Measurements from ENCODE around the gene ABHD12. TPM values are rescaled to one million over a fixed set of nuclear protein-coding genes. Genes with fewer than 3 reads are reported as not detected.

ABHD12 gene
- total RNA-seq, 1 donor from 2014 or later = 58.0 TPM

- no peak for TF ChIP-seq CTCF (IDR thresholded peaks at IDR 0.05; ENCODE audit: unreplicated experiment)
- Mint-ChIP-seq H3K36me3 (peaks cover 28% of the 10 kb centered on the region), H3K4me3 (no peak overlapping the region), H3K27me3 (ENCODE audit: low read depth) (no peaks in the 10 kb centered on the region), H3K9me3 (no peaks in the 10 kb centered on the region), H3K27ac (no peak overlapping the region), H3K4me1 (peaks cover 1% of the 10 kb centered on the region)
- no peak for DNase-seq (ENCODE audit: low spot score in 2 of 2, unreplicated experiment in 2 of 2)
These were observed 134.3 kb downstream of the ABHD12 start for GRCh38 chr20:25256226-25256859.

GRCh38 chr20:25254986-25255680 is 135.5 kb downstream of the ABHD12 start:
- peaks cover 11% of the 10 kb centered on the region for H3K4me1 Mint-ChIP-seq
- H3K27ac Mint-ChIP-seq = no peak overlapping the region
- H3K9me3 Mint-ChIP-seq = no peaks in the 10 kb centered on the region
- peaks cover 15% of the 10 kb centered on the region for H3K36me3 Mint-ChIP-seq
- no peak for DNase-seq (ENCODE audit: low spot score in 2 of 2, unreplicated experiment in 2 of 2)
- H3K27me3 Mint-ChIP-seq (ENCODE audit: low read depth) = no peaks in the 10 kb centered on the region
- H3K4me3 Mint-ChIP-seq = no peak overlapping the region
- TF ChIP-seq CTCF (IDR thresholded peaks at IDR 0.05; ENCODE audit: unreplicated experiment) = no peak

GRCh38 chr20:25254571-25254970 is 136.1 kb downstream of the ABHD12 start:
- Mint-ChIP-seq H3K4me3 (no peak overlapping the region), H3K4me1 (peaks cover 14% of the 10 kb centered on the region), H3K27me3 (ENCODE audit: low read depth) (no peaks in the 10 kb centered on the region), H3K36me3 (peaks cover 10% of the 10 kb centered on the region), H3K27ac (no peak overlapping the region), H3K9me3 (no peaks in the 10 kb centered on the region)
- DNase-seq (ENCODE audit: low spot score in 2 of 2, unreplicated experiment in 2 of 2) = no peak
- TF ChIP-seq CTCF (IDR thresholded peaks at IDR 0.05; ENCODE audit: unreplicated experiment) = no peak

- no peak for TF ChIP-seq CTCF (IDR thresholded peaks at IDR 0.05; ENCODE audit: unreplicated experiment)
- no peak overlapping the region for H3K4me3 Mint-ChIP-seq
- DNase-seq (ENCODE audit: low spot score in 2 of 2, unreplicated experiment in 2 of 2) = no peak
- peaks cover 3% of the 10 kb centered on the region for H3K36me3 Mint-ChIP-seq
- peaks cover 22% of the 10 kb centered on the region for H3K4me1 Mint-ChIP-seq
- no peaks in the 10 kb centered on the region for H3K9me3 Mint-ChIP-seq
- H3K27me3 Mint-ChIP-seq (ENCODE audit: low read depth) = no peaks in the 10 kb centered on the region
- H3K27ac Mint-ChIP-seq = no peak overlapping the region
These were observed 136.9 kb downstream of the ABHD12 start for GRCh38 chr20:25253606-25254275.

- H3K36me3 Mint-ChIP-seq = peaks cover under 1% of the 10 kb centered on the region
- no peak for TF ChIP-seq CTCF (IDR thresholded peaks at IDR 0.05; ENCODE audit: unreplicated experiment)
- H3K27ac Mint-ChIP-seq = no peak overlapping the region
- H3K9me3 Mint-ChIP-seq = no peaks in the 10 kb centered on the region
- peaks cover 25% of the 10 kb centered on the region for H3K4me1 Mint-ChIP-seq
- H3K27me3 Mint-ChIP-seq (ENCODE audit: low read depth) = no peaks in the 10 kb centered on the region
- no peak overlapping the region for H3K4me3 Mint-ChIP-seq
- no peak for DNase-seq (ENCODE audit: low spot score in 2 of 2, unreplicated experiment in 2 of 2)
These were observed 137.8 kb downstream of the ABHD12 start for GRCh38 chr20:25252686-25253421.

Data from mesothelial cell of epicardium (in vitro differentiated cells).